HL-60 (cell line): ENCODE data around the gene HYAL1.
"Not testable (repeated sequence)": the region's sequence is repeated elsewhere in the genome, so short reads cannot be mapped to it uniquely, and the experiment has no call there.

ENCODE experiments used
- DNase-seq, 2 experiments: peaks; one replicate each; pipeline ENCODE4 v3.0.0-alpha.2; 2010 to 2020; ENCODE audit warnings: low read depth in 1 of 2, low spot score in 1 of 2
- H3K27ac ChIP-seq: fragments of 250-450 bp; sonication (Bioruptor Pico); replicated peaks from 2 replicates; pipeline ENCODE4 v1.5.1; 2020; ENCODE audit warnings: mild to moderate bottlenecking, moderate library complexity
- H3K27me3 ChIP-seq: fragments of 250-450 bp; sonication (Bioruptor Pico); 2 replicates; pipeline ENCODE4 v1.5.1; 2021; ENCODE audit warnings: mild to moderate bottlenecking, moderate library complexity; ENCODE audit not compliant: insufficient read depth, poor library complexity, severe bottlenecking
- H3K4me3 ChIP-seq: replicated peaks from 2 replicates; pipeline ENCODE4 v1.5.1; 2011; ENCODE audit warnings: mild to moderate bottlenecking, control low read depth, low read length; ENCODE audit not compliant: insufficient read depth
- GABPA ChIP-seq: IDR thresholded peaks from 2 replicates; pipeline ENCODE4 v1.6.1; 2012; ENCODE audit warnings: low read depth
- POLR2AphosphoS5 ChIP-seq: IDR thresholded peaks from 2 replicates; pipeline ENCODE4 v1.6.1; 2012; ENCODE audit warnings: low read depth
- SPI1 ChIP-seq: IDR thresholded peaks from 2 replicates; pipeline ENCODE4 v1.6.1; 2012; ENCODE audit warnings: low read depth, mild to moderate bottlenecking, borderline replicate concordance
- TF ChIP-seq, protein P1 (sequence below): IDR thresholded peaks from one replicate; pipeline ENCODE4 v1.5.1; 2011; ENCODE audit warnings: low read length, control low read depth, inconsistent platforms; ENCODE audit not compliant: insufficient read depth
- TF ChIP-seq, protein P2 (sequence below): IDR thresholded peaks from 2 replicates; pipeline ENCODE4 v1.6.1; 2012; ENCODE audit warnings: low read depth; ENCODE audit not compliant: insufficient replicate concordance

Gene HYAL1

DNA sequence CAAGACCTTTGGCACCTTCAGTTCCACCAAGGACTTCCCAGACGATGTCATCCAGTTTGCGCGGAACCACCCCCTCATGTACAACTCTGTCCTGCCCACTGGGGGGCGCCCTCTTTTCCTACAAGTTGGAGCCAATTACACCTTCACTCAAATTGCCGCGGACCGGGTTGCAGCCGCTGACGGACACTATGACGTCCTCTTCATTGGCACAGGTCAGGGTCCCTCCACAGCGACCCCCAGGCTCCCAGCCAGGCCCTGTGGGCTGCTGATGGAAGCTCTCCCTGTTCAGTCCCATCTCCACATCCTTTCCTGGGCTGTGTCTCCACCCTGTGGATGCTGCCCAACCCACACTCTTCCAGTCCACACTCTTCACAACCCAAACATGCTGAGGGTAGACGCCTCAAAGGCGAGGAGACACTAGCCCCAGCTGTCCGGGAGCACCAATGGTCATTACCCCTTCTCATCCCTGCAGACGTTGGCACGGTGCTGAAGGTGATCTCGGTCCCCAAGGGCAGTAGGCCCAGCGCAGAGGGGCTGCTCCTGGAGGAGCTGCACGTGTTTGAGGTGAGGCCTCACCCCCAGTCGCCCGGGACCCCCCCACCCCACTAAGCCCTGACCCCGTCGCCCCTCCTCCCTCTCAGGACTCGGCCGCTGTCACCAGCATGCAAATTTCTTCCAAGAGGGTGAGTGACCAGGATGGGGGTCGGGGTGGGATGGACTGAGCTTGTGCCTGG lies 28.8 kb downstream of the HYAL1 start:
- Histone ChIP-seq H3K4me3 (no peak overlapping the region), H3K27ac (no peak overlapping the region), H3K27me3 (peaks cover 34% of the 10 kb centered on the region)
- TF ChIP-seq SPI1: no peak
- TF ChIP-seq, protein P1, sequence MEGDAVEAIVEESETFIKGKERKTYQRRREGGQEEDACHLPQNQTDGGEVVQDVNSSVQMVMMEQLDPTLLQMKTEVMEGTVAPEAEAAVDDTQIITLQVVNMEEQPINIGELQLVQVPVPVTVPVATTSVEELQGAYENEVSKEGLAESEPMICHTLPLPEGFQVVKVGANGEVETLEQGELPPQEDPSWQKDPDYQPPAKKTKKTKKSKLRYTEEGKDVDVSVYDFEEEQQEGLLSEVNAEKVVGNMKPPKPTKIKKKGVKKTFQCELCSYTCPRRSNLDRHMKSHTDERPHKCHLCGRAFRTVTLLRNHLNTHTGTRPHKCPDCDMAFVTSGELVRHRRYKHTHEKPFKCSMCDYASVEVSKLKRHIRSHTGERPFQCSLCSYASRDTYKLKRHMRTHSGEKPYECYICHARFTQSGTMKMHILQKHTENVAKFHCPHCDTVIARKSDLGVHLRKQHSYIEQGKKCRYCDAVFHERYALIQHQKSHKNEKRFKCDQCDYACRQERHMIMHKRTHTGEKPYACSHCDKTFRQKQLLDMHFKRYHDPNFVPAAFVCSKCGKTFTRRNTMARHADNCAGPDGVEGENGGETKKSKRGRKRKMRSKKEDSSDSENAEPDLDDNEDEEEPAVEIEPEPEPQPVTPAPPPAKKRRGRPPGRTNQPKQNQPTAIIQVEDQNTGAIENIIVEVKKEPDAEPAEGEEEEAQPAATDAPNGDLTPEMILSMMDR: peak; percentile 83
- peak in 1 of 2 experiments; percentile 79 for DNase-seq

DNA sequence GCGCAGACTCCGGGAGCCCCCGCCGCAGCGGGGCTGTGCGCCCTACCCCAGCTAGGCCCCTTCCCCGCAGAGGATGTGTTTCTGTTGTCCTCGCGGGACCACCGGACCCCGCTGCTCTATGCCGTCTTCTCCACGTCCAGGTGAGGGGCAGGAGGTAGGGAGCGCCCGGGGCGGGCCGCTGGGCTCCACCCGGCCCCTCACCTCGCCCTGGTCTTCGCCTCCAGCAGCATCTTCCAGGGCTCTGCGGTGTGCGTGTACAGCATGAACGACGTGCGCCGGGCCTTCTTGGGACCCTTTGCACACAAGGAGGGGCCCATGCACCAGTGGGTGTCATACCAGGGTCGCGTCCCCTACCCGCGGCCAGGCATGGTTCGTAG lies 29.7 kb downstream of the HYAL1 start:
- H3K4me3 ChIP-seq: no peak overlapping the region
- H3K27ac ChIP-seq: no peak overlapping the region
- peaks cover 34% of the 10 kb centered on the region for H3K27me3 ChIP-seq
- no peak for DNase-seq
- TF ChIP-seq GABPA (no peak), POLR2AphosphoS5 (no peak)
- TF ChIP-seq, protein P1: no peak

- Histone ChIP-seq H3K27ac (no peak overlapping the region), H3K4me3 (no peak overlapping the region), H3K27me3 (peaks cover 34% of the 10 kb centered on the region)
- DNase-seq: peak in 1 of 2 experiments; percentile 82
- TF ChIP-seq, protein P1: peak; percentile 96
- TF ChIP-seq SPI1: no peak
Measured at GRCh38 chr3:50272911-50273688, 30.3 kb downstream of the HYAL1 start.

- not testable (repeated sequence) for H3K27ac ChIP-seq, H3K4me3 ChIP-seq, DNase-seq
- H3K27me3 ChIP-seq: peaks cover 39% of the 10 kb centered on the region
Measured at GRCh38 chr3:50272538-50272910, 30.9 kb downstream of the HYAL1 start.

GRCh38 chr3:50271314-50271936 lies 31.9 kb downstream of the HYAL1 start:
- Histone ChIP-seq H3K4me3 (no peak overlapping the region), H3K27me3 (peaks cover 41% of the 10 kb centered on the region), H3K27ac (no peak overlapping the region)
- TF ChIP-seq POLR2AphosphoS5 (no peak), GABPA (no peak), SPI1 (no peak)
- TF ChIP-seq, protein P1: no peak
- TF ChIP-seq, protein P2, sequence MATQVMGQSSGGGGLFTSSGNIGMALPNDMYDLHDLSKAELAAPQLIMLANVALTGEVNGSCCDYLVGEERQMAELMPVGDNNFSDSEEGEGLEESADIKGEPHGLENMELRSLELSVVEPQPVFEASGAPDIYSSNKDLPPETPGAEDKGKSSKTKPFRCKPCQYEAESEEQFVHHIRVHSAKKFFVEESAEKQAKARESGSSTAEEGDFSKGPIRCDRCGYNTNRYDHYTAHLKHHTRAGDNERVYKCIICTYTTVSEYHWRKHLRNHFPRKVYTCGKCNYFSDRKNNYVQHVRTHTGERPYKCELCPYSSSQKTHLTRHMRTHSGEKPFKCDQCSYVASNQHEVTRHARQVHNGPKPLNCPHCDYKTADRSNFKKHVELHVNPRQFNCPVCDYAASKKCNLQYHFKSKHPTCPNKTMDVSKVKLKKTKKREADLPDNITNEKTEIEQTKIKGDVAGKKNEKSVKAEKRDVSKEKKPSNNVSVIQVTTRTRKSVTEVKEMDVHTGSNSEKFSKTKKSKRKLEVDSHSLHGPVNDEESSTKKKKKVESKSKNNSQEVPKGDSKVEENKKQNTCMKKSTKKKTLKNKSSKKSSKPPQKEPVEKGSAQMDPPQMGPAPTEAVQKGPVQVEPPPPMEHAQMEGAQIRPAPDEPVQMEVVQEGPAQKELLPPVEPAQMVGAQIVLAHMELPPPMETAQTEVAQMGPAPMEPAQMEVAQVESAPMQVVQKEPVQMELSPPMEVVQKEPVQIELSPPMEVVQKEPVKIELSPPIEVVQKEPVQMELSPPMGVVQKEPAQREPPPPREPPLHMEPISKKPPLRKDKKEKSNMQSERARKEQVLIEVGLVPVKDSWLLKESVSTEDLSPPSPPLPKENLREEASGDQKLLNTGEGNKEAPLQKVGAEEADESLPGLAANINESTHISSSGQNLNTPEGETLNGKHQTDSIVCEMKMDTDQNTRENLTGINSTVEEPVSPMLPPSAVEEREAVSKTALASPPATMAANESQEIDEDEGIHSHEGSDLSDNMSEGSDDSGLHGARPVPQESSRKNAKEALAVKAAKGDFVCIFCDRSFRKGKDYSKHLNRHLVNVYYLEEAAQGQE: no peak
- DNase-seq: no peak
